Fibroblast of pulmonary artery (primary cell): ENCODE data around the gene P4HTM.

Experiments used
- DNase-seq: peaks from one replicate; pipeline ENCODE4 v3.0.0-alpha.2; 2010; ENCODE audit warnings: low read depth
- H3K4me3 ChIP-seq: replicated peaks from 2 replicates; pipeline ENCODE4 v1.5.1; 2011; ENCODE audit warnings: low read depth, mild to moderate bottlenecking, control low read depth, low read length, moderate library complexity
- TF ChIP-seq, protein P1 (sequence below): IDR thresholded peaks from 2 replicates; pipeline ENCODE4 v1.5.1; 2011; ENCODE audit warnings: mild to moderate bottlenecking, control low read depth, low read length, inconsistent platforms; ENCODE audit errors: missing control alignments

The P4HTM gene

DNA sequence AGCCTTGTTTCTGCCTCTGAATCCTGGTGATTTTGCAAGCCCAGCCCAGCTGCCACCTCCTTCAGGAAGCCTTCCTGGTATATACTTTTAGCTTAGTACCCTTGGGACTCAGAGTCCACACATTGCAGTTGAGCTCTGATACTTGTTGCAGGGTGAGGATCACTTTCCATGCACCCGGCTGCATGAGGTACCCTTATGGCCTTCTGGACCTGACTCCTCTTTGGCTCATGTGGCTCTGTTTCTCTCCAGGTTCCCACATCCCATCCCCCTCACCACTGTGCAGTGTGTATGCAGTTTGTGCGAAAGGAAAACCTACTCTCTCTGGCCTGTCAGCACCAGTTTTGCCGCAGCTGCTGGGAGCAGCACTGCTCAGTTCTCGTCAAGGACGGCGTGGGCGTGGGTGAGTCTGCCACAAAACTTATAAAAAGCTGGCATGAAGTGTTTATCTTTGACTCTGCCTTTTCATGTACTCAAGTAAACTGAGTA is 23.1 kb upstream of the P4HTM start:
- H3K4me3 ChIP-seq, result no peak overlapping the region
- DNase-seq, result no peak
- TF ChIP-seq, protein P1, sequence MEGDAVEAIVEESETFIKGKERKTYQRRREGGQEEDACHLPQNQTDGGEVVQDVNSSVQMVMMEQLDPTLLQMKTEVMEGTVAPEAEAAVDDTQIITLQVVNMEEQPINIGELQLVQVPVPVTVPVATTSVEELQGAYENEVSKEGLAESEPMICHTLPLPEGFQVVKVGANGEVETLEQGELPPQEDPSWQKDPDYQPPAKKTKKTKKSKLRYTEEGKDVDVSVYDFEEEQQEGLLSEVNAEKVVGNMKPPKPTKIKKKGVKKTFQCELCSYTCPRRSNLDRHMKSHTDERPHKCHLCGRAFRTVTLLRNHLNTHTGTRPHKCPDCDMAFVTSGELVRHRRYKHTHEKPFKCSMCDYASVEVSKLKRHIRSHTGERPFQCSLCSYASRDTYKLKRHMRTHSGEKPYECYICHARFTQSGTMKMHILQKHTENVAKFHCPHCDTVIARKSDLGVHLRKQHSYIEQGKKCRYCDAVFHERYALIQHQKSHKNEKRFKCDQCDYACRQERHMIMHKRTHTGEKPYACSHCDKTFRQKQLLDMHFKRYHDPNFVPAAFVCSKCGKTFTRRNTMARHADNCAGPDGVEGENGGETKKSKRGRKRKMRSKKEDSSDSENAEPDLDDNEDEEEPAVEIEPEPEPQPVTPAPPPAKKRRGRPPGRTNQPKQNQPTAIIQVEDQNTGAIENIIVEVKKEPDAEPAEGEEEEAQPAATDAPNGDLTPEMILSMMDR, result no peak

DNA sequence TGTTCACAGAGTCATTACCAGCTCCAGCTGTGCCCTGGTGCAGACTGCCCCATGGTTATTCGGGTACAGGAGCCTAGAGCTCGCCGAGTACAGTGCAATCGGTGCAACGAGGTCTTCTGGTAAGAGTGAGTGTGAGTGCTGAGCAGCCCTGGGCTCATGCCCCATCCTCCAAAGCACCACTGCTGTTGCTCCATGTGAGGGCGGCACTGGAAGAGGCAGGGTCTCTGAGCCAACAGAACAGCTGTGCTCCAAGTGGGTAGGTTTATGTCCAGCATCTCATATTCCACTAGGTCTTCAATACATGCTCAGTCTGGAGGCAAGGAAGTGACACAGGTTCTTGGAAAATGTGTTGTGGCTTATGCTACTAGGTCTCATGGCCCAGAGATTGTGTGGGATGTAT is 19.5 kb upstream of the P4HTM start:
- no peak for DNase-seq

DNA sequence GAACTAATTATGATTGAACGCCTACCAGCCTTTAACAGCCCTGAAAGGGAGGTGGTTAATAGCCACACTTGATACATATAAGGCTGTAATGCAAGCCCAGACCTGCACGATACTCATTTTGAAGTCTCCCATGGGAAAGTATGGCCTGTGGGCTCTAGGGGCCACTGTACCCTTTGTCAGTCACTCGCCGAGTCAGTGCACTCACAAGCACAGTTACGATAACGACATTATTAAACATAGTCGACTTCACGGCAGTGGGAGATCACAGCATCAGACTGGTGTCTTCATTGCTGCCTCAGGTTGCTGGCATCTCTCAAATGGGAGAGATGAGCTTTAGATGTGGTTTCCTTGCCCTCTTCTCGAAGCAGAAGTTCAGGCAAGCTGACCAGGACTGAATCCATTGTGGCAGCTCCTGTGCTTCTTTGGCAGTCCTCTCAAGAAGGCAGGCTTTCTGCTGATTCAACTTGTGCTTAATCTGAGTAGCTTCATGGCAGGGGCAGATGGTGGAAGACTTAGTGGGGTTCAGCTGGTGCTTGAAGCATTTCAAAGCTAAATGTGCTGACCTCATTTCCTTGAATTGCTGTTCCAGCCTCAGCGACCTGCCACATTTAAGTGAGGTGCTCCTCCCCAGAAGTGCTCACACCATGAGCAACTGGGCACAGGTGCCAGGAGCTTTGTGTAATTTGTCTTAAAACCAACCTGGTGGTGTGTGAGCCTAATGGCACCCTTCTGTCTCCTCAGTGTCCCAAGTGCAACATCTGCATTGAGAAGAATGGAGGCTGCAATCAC is 15.8 kb upstream of the P4HTM start:
- no peak overlapping the region for H3K4me3 ChIP-seq
- TF ChIP-seq, protein P1, result no peak
- DNase-seq, result no peak

More for the DNA sequence above, 19.5 kb upstream of the P4HTM start:
- TF ChIP-seq, protein P1, result no peak
- no peak overlapping the region for H3K4me3 ChIP-seq

DNA sequence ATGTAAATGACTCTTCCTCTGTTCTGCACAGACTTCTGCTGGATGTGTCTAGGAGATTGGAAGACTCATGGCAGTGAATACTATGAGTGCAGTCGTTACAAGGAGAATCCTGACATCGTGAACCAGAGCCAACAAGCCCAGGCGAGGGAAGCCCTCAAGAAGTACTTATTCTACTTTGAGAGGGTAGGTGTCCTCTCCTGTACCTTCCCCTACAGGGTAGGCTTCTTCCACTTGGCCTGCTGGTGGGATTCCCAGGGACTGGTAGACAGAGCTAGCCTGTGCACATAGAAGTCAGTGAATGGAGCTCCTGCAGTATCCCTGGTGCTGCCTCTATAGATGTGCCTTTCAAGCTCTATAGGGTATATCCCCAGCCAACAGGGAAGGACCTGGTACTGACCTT is 10.6 kb upstream of the P4HTM start:
- H3K4me3 ChIP-seq, result no peak overlapping the region
- no peak for DNase-seq
- TF ChIP-seq, protein P1, result no peak

DNA sequence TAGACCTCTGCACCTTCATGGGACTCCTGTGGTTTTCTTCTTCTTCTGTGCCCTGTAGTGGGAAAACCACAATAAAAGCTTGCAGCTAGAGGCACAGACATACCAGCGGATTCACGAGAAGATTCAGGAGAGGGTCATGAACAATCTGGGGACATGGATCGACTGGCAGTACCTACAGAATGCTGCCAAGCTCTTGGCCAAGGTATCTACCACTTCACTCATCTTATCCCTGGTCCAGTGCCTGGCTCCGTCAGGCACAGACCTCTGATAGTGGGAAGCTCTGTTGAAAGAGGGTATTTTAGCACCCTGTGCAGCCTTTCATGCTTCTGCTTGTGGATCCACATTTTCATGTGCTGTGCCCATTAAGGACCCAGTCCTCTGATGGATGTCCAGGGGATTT is 9.7 kb upstream of the P4HTM start:
- DNase-seq, result no peak
- TF ChIP-seq, protein P1, result no peak

DNA sequence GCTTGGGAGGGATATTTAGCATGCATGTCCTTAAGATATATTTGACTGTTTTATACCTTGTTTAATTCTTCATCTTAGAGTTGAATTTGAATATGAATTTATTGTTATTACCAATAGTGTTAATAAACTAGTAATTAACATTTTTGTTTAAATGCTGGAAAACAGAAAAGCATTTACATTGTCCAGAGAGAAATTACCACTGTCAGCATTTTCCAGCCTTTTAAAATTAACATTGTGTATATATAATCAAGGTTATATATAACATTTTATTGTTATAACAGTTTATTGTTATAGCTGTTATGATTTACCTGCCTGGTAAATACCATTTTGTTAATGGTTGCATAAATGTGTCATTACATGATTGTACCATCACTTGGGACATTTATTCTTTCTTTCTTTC is 8.0 kb upstream of the P4HTM start:
- DNase-seq, result no peak
- TF ChIP-seq, protein P1, result no peak
- H3K4me3 ChIP-seq, result no peak overlapping the region

More for the DNA sequence above, 9.7 kb upstream of the P4HTM start:
- H3K4me3 ChIP-seq, result no peak overlapping the region

DNA sequence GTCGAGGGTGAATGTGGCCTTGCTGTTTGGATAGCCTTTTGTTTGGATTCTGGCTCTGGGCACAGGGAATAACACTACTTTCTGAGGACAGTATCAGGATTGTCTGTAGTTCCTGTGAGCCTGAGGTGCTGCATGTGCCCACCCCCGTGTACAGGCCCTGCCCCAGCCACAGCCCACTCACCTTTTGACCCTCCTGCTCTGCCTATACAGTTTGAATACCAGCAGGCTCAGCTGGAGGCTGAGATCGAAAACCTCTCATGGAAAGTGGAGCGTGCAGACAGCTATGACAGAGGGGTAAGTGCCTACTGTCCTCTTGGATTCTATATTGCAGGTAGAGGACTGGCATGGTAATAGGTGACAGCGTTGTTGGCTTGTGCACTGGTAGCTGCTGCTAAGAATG is 7.4 kb upstream of the P4HTM start:
- H3K4me3 ChIP-seq, result no peak overlapping the region
- no peak for DNase-seq
- TF ChIP-seq, protein P1, result no peak
